ENCODE results near the gene SERTM1.

SERTM1 gene

GRCh38 chr13:36681894-36682624 lies 8.2 kb downstream of the SERTM1 start:
- TF ChIP-seq GATA2 (IDR thresholded peaks at IDR 0.05; ENCODE audit: low read depth, low read length): no peak
- no peak for TF ChIP-seq GATA3 (IDR thresholded peaks at IDR 0.05; ENCODE audit: low read depth, low read length)

GRCh38 chr13:36683701-36684100 lies 9.9 kb downstream of the SERTM1 start:
- TF ChIP-seq GATA2 (IDR thresholded peaks at IDR 0.05; ENCODE audit: low read depth, low read length) (no peak), GATA3 (IDR thresholded peaks at IDR 0.05; ENCODE audit: low read depth, low read length) (no peak)

GRCh38 chr13:36685927-36686326 lies 12.1 kb downstream of the SERTM1 start:
- TF ChIP-seq GATA3 (IDR thresholded peaks at IDR 0.05; ENCODE audit: low read depth, low read length) (no peak), GATA2 (IDR thresholded peaks at IDR 0.05; ENCODE audit: low read depth, low read length) (no peak)

DNA sequence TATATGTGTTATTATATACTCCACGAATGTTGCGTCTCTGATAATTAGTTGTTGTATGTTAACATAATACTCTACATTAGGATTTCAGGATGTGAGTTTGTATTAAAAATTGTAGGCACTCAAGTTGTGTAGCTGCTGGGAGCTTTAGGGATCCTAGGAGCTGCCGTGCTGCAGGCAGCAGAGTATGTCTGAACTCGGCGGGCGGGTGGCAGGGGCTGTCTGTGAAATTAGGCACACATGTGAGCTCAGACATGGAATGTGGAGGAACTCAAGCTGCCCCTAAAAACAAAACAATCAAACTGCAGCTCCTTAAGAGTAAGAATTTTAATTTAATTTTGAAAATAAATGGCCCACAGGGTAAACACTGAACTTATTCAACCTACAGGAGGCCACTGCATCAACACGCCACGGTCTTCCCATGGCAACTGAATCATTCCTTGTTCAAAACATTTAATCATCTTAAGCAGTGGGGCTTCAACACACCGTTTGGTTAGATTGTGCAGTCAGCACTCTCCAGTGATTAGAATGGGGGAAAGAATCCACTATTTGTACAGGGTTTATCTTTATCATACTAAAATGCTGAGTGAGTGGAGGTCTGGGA lies 22.7 kb downstream of the SERTM1 start:
- TF ChIP-seq GATA3 (IDR thresholded peaks at IDR 0.05; ENCODE audit: low read depth, low read length) (no peak), GATA2 (IDR thresholded peaks at IDR 0.05; ENCODE audit: low read depth, low read length) (no peak)

GRCh38 chr13:36700170-36700569 lies 26.4 kb downstream of the SERTM1 start:
- TF ChIP-seq GATA2 (IDR thresholded peaks at IDR 0.05; ENCODE audit: low read depth, low read length) (no peak), GATA3 (IDR thresholded peaks at IDR 0.05; ENCODE audit: low read depth, low read length) (no peak)

- TF ChIP-seq GATA3 (IDR thresholded peaks at IDR 0.05; ENCODE audit: low read depth, low read length) (no peak), GATA2 (IDR thresholded peaks at IDR 0.05; ENCODE audit: low read depth, low read length) (no peak)
These were observed 32.9 kb downstream of the SERTM1 start for GRCh38 chr13:36706755-36707154.

- TF ChIP-seq GATA3 (IDR thresholded peaks at IDR 0.05; ENCODE audit: low read depth, low read length): no peak
- TF ChIP-seq GATA2 (IDR thresholded peaks at IDR 0.05; ENCODE audit: low read depth, low read length): no peak
These were observed 35.5 kb downstream of the SERTM1 start for GRCh38 chr13:36709136-36709890.

- no peak for TF ChIP-seq GATA2 (IDR thresholded peaks at IDR 0.05; ENCODE audit: low read depth, low read length)
- no peak for TF ChIP-seq GATA3 (IDR thresholded peaks at IDR 0.05; ENCODE audit: low read depth, low read length)
These were observed 36.6 kb downstream of the SERTM1 start for GRCh38 chr13:36710396-36710795.

DNA sequence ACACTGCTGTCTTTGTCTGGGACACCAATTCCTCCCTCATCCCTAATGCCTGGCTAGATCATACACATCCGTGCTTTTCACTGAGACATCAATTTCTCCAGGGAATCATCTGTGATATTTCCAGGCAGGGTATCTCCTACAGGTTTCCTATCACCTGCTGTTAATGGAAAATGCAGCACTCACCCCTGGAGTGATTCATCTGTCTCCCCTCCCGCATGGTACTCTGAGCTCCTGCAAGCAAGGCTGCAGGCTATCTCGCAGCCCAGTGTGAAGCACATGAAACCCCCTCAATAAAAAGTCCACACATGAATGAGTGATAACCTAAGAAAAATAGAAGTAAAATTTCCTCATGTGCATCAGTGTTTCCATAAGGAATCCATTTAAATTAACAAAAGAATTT lies 38.5 kb downstream of the SERTM1 start:
- TF ChIP-seq GATA2 (IDR thresholded peaks at IDR 0.05; ENCODE audit: low read depth, low read length) (no peak), GATA3 (IDR thresholded peaks at IDR 0.05; ENCODE audit: low read depth, low read length) (no peak)

GRCh38 chr13:36712770-36713169 lies 39.0 kb downstream of the SERTM1 start:
- TF ChIP-seq GATA2 (IDR thresholded peaks at IDR 0.05; ENCODE audit: low read depth, low read length): no peak

GRCh38 chr13:36713887-36714286 lies 40.1 kb downstream of the SERTM1 start:
- TF ChIP-seq GATA2 (IDR thresholded peaks at IDR 0.05; ENCODE audit: low read depth, low read length) (no peak), GATA3 (IDR thresholded peaks at IDR 0.05; ENCODE audit: low read depth, low read length) (no peak)

DNA sequence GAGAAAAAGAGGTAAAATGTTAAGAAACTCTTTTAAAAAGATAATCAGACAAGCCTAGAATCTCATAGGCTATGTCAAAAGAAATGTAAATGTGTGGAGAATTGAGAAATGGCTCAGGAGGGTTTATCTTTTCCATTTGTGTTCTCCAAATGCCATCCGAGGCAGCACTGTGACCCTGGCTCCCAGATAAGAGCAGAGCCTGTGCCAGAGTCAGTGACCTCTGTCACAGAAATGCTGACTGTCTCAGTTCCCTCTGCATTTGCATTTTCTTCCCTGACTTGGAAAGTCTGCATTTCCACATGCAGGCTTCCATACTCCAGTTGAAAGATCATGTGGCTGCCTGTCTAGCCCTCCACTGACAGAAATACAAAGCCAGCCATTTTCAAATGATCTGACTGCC lies 42.0 kb downstream of the SERTM1 start:
- TF ChIP-seq GATA2 (IDR thresholded peaks at IDR 0.05; ENCODE audit: low read depth, low read length): no peak
- no peak for TF ChIP-seq GATA3 (IDR thresholded peaks at IDR 0.05; ENCODE audit: low read depth, low read length)

DNA sequence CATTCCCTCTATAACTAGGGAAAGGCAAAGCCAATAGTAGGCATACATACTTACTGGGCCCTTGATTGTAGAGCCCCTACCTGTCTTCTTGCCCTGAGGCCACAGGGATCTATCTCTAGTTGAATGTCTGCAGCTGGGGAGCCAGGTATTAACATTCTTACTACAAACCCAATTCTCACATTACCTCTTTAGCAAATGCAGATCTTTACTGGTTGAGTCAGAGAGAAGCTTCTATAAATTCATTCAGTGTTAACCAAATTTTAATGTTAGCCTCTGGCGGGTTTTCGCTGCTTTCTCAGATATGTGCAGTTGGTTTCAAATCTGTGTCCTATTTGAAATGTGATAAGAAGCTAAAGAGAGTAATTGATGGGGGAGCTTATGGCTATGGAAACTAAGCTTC lies 43.2 kb downstream of the SERTM1 start:
- TF ChIP-seq GATA2 (IDR thresholded peaks at IDR 0.05; ENCODE audit: low read depth, low read length) (no peak), GATA3 (IDR thresholded peaks at IDR 0.05; ENCODE audit: low read depth, low read length) (no peak)

DNA sequence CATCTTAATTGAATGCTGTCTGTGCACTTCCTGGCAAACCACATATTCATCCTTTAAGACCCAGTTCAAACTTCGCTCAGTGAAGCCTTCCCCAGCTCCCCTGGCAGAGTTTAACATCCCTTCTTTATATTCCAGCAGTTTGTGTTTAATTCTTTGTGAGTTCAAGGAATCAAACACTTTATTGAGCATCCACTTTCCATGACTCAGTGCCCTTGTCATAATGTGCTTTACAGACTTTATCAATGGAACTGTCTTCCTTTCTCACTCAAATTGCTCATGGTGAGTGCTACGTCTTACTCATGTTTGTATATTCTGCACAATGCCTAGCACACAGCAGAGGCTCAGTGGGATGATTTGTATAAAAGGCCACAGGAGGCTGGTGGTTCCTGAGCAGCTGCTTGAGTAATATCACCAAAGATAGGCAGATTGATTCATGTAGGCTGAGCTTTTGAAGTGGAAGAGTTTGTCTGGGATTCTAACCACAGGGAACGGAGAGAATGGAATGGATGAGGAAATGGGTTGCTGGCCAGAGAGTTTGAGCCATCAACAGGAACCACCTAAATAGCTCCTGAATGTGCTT lies 44.2 kb downstream of the SERTM1 start:
- no peak for TF ChIP-seq GATA2 (IDR thresholded peaks at IDR 0.05; ENCODE audit: low read depth, low read length)
- TF ChIP-seq GATA3 (IDR thresholded peaks at IDR 0.05; ENCODE audit: low read depth, low read length): no peak
